Esophagus muscularis mucosa (tissue), 4 donors: Measurements from ENCODE around the gene C1orf167.

Experiments used
- EP300 ChIP-seq: sonication (generic); formaldehyde crosslinking; IDR thresholded peaks from one replicate; pipeline ENCODE4 v1.6.1; 2017; ENCODE audit warnings: antibody characterized with exemption
- POLR2A ChIP-seq: fragments of 450-650 bp; IDR thresholded peaks from one replicate; pipeline ENCODE4 v1.6.1; 2017; ENCODE audit warnings: antibody characterized with exemption, moderate library complexity, mild to moderate bottlenecking, low read depth
- TF ChIP-seq, protein P1 (sequence below), 3 experiments: fragments of 200-600 bp in 2 of 3; fragments of 450-650 bp in 1 of 3; sonication (generic) in 2 of 3; IDR thresholded peaks; one replicate each; pipeline ENCODE4 v1.5.1; 2017 to 2019; ENCODE audit warnings: antibody characterized with exemption in 3 of 3, mild to moderate bottlenecking in 2 of 3, moderate library complexity in 1 of 3

DNA sequence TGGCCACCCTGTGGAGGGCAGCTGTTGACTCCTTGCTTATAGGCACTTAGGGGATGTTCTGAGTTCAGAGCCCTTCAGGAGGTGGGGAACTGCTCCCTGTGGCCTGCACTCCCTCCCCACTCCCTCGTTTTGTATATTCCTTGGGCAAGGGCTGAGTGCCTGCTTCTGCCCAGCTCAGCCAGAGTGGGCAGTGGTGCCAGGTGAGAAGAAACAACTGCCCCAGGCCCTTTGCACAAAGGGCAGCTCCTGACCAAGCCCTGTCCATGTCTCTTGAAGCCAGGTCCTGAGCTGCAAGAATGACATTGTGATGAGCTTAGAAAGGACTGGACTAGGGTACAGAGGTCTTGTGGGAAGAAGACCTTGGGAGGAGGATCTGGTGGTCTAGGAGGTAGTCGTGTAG lies 23.9 kb upstream of the C1orf167 start:
- TF ChIP-seq, protein P1, sequence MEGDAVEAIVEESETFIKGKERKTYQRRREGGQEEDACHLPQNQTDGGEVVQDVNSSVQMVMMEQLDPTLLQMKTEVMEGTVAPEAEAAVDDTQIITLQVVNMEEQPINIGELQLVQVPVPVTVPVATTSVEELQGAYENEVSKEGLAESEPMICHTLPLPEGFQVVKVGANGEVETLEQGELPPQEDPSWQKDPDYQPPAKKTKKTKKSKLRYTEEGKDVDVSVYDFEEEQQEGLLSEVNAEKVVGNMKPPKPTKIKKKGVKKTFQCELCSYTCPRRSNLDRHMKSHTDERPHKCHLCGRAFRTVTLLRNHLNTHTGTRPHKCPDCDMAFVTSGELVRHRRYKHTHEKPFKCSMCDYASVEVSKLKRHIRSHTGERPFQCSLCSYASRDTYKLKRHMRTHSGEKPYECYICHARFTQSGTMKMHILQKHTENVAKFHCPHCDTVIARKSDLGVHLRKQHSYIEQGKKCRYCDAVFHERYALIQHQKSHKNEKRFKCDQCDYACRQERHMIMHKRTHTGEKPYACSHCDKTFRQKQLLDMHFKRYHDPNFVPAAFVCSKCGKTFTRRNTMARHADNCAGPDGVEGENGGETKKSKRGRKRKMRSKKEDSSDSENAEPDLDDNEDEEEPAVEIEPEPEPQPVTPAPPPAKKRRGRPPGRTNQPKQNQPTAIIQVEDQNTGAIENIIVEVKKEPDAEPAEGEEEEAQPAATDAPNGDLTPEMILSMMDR (IDR thresholded peaks at IDR 0.05): no peak
- TF ChIP-seq POLR2A (no peak), EP300 (no peak)
